Inflammatory macrophage (primary cell): ENCODE measurements around the gene SPTSSA.
"Not testable (repeated sequence)": the region's sequence is repeated elsewhere in the genome, so short reads cannot be mapped to it uniquely, and the experiment has no call there.

Source experiments
- DNase-seq, 2 donors: peaks; one replicate each; pipeline ENCODE4 v3.0.0-alpha.2; 2020 to 2022

Gene SPTSSA

GRCh38 chr14:34470319-34470718, 8.3 kb upstream of the SPTSSA start:
- no peak for DNase-seq

GRCh38 chr14:34466691-34467090, 4.7 kb upstream of the SPTSSA start:
- DNase-seq = no peak

GRCh38 chr14:34465069-34465859, 3.2 kb upstream of the SPTSSA start:
- peak; percentile 48 to 79 for DNase-seq

GRCh38 chr14:34463598-34463961, 1.5 kb upstream of the SPTSSA start:
- no peak for DNase-seq

- DNase-seq = peak; percentile 35 to 71
These were observed 507 bp downstream of the SPTSSA start for GRCh38 chr14:34461334-34462131.

- DNase-seq = no peak
These were observed 1.2 kb downstream of the SPTSSA start for GRCh38 chr14:34460841-34461240.

GRCh38 chr14:34460295-34460694, 1.7 kb downstream of the SPTSSA start:
- no peak for DNase-seq

- no peak for DNase-seq
These were observed 4.9 kb downstream of the SPTSSA start for GRCh38 chr14:34457186-34457585.

GRCh38 chr14:34453226-34453625, 8.8 kb downstream of the SPTSSA start:
- no peak for DNase-seq

GRCh38 chr14:34452258-34452822, 9.7 kb downstream of the SPTSSA start:
- no peak for DNase-seq

GRCh38 chr14:34450958-34451357, 11.1 kb downstream of the SPTSSA start:
- DNase-seq = no peak

GRCh38 chr14:34450542-34450915, 11.5 kb downstream of the SPTSSA start:
- no peak for DNase-seq

- DNase-seq = no peak
These were observed 12.1 kb downstream of the SPTSSA start for GRCh38 chr14:34449819-34450541.

GRCh38 chr14:34439090-34439489, 22.9 kb downstream of the SPTSSA start:
- no peak for DNase-seq

- no peak for DNase-seq
These were observed 23.6 kb downstream of the SPTSSA start for GRCh38 chr14:34438438-34438837.

- no peak for DNase-seq
These were observed 24.3 kb downstream of the SPTSSA start for GRCh38 chr14:34437729-34438080.

GRCh38 chr14:34436960-34437728, 24.9 kb downstream of the SPTSSA start:
- no peak for DNase-seq

GRCh38 chr14:34436118-34436905, 25.7 kb downstream of the SPTSSA start:
- peak; percentile 9 to 10 for DNase-seq

GRCh38 chr14:34433957-34434356, 28.1 kb downstream of the SPTSSA start:
- DNase-seq = no peak

- not testable (repeated sequence) for DNase-seq
These were observed 34.0 kb downstream of the SPTSSA start for GRCh38 chr14:34428102-34428466.
